ENCODE data around the gene NFATC2IP. TPM values are rescaled to one million over a fixed set of nuclear protein-coding genes. Genes with fewer than 3 reads are reported as not detected.

Gene NFATC2IP
- total and polyA plus RNA-seq, 9 of the 15 experiments (the other 6 are each of a cell fraction or from before 2014, with no cell fraction given) = 15.6 to 106 (median 46.9) TPM

GRCh38 chr16:28924762-28925385 lies 25.9 kb upstream of the NFATC2IP start, which contains the start of gene RABEP2 (continued):
- TF ChIP-seq RBM22 (IDR thresholded peaks at IDR 0.05; ENCODE audit: low read depth, low read length, poor library complexity, severe bottlenecking) (no peak), TEAD1 (CRISPR knock-in tag; IDR thresholded peaks at IDR 0.05) (no peak), REST (IDR thresholded peaks at IDR 0.05; ENCODE audit: borderline replicate concordance) (no peak), REST (CRISPR knock-in tag; IDR thresholded peaks at IDR 0.05; ENCODE audit: low read depth) (no peak), CXXC5 (CRISPR knock-in tag; IDR thresholded peaks at IDR 0.05) (no peak), HDGF (IDR thresholded peaks at IDR 0.05) (no peak), ZKSCAN1 (IDR thresholded peaks at IDR 0.05; ENCODE audit: low read depth, low read length) (no peak), HLTF (IDR thresholded peaks at IDR 0.05) (no peak), ETV1 (tag; conservative IDR thresholded peaks at IDR 0.05; ENCODE audit: low read depth) (no peak), ZNF79 (CRISPR knock-in tag; IDR thresholded peaks at IDR 0.05; ENCODE audit: low read depth) (no peak), LCOR (CRISPR knock-in tag; IDR thresholded peaks at IDR 0.05) (0 out of 2 replicates have a peak, but pooled peaks have one; percentile 42), MNT (conservative IDR thresholded peaks at IDR 0.05) (peak in 1 of 2 experiments; percentile 43; a peak in 1 of 4 replicates), ZNF165 (CRISPR knock-in tag; IDR thresholded peaks at IDR 0.05; ENCODE audit: borderline replicate concordance) (no peak), BRF1 (IDR thresholded peaks at IDR 0.05; ENCODE audit: borderline replicate concordance, extremely low read depth, insufficient read length) (no peak), MECOM (CRISPR knock-in tag; IDR thresholded peaks at IDR 0.05) (no peak), HDAC3 (IDR thresholded peaks at IDR 0.05; ENCODE audit: borderline replicate concordance, partially characterized antibody) (no peak)
- TF ChIP-seq, protein P1, sequence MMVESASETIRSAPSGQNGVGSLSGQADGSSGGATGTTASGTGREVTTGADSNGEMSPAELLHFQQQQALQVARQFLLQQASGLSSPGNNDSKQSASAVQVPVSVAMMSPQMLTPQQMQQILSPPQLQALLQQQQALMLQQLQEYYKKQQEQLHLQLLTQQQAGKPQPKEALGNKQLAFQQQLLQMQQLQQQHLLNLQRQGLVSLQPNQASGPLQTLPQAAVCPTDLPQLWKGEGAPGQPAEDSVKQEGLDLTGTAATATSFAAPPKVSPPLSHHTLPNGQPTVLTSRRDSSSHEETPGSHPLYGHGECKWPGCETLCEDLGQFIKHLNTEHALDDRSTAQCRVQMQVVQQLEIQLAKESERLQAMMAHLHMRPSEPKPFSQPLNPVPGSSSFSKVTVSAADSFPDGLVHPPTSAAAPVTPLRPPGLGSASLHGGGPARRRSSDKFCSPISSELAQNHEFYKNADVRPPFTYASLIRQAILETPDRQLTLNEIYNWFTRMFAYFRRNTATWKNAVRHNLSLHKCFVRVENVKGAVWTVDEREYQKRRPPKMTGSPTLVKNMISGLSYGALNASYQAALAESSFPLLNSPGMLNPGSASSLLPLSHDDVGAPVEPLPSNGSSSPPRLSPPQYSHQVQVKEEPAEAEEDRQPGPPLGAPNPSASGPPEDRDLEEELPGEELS (CRISPR knock-in tag; IDR thresholded peaks at IDR 0.05; ENCODE audit: borderline replicate concordance) = 0 out of 2 replicates have a peak, but pooled peaks have one; percentile 44

Data from K562 (cell line).